ENCODE data around the gene RBPJ. TPM values are rescaled to one million over a fixed set of nuclear protein-coding genes. Genes with fewer than 3 reads are reported as not detected.

Gene RBPJ
- total and polyA plus RNA-seq, 12 donors: 10.1 to 59.1 (median 38.1) TPM

DNA sequence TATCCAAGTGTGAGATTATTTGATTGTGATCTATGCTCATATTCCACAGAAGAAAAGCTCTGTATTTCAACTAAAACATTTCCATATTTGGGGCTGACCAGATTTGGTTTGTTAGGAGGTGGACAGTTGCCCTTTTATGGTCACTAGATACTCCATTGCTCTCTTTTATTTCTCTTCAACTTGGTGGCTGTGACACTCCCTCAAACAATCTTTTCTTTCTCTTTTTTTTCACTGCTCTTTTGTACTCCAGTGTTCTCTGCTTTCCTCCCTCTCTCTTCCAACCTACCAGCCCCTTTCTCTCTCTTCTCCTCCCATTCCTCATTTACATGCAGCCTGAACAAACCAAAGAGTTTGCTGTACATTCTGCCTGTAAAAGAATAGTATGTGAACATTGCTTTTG, 48.8 kb downstream of the RBPJ start:
- no peak for TF ChIP-seq CTCF (IDR thresholded peaks at IDR 0.05)
- Histone ChIP-seq H3K27ac (no peak overlapping the region), H3K9me3 (no peaks in the 10 kb centered on the region), H3K36me3 (peaks cover 0 to 24% (median 0%) of the 10 kb centered on the region in 9 donors), H3K4me3 (no peak overlapping the region), H3K27me3 (no peaks in the 10 kb centered on the region), H3K4me1 (peaks cover 0 to 51% (median 17%) of the 10 kb centered on the region in 9 donors)
- intact Hi-C loops (cut with DNase I): no loop called here
- DNase-seq: no peak
- no peak for ATAC-seq

GRCh38 chr4:26372076-26372475, 51.3 kb downstream of the RBPJ start:
- Histone ChIP-seq H3K27me3 (no peaks in the 10 kb centered on the region), H3K36me3 (peaks cover 0 to 13% (median 0%) of the 10 kb centered on the region in 9 donors), H3K4me3 (no peak overlapping the region), H3K27ac (no peak overlapping the region), H3K4me1 (peaks cover 0 to 63% (median 20%) of the 10 kb centered on the region in 9 donors), H3K9me3 (no peaks in the 10 kb centered on the region)
- WGBS, 2 donors: 97% methylated on average over 3 of the region's 3 CpGs
- no peak for ATAC-seq
- TF ChIP-seq CTCF (IDR thresholded peaks at IDR 0.05): no peak
- intact Hi-C loops (cut with DNase I): no loop called here
- no peak for DNase-seq

- no peak overlapping the region for H3K4me3 ChIP-seq
- H3K36me3 ChIP-seq: peaks cover 0 to 9% (median 0%) of the 10 kb centered on the region in 9 donors
- ATAC-seq (peak in 4 of 8 donors; percentile 28 to 68 (median 44)), DNase-seq (peak in 1 of 2 donors; percentile 30)
- peaks cover 0 to 69% (median 26%) of the 10 kb centered on the region in 9 donors for H3K4me1 ChIP-seq
- no peaks in the 10 kb centered on the region for H3K27me3 ChIP-seq
- H3K27ac ChIP-seq: no peak overlapping the region
- WGBS, 2 donors: 38 to 43% methylated on average over 5 of the region's 5 CpGs
- intact Hi-C loops (cut with DNase I): no loop called here
- H3K9me3 ChIP-seq: no peaks in the 10 kb centered on the region
- no peak for TF ChIP-seq CTCF (IDR thresholded peaks at IDR 0.05)
Observed at GRCh38 chr4:26372525-26373172, 51.8 kb downstream of the RBPJ start.

DNA sequence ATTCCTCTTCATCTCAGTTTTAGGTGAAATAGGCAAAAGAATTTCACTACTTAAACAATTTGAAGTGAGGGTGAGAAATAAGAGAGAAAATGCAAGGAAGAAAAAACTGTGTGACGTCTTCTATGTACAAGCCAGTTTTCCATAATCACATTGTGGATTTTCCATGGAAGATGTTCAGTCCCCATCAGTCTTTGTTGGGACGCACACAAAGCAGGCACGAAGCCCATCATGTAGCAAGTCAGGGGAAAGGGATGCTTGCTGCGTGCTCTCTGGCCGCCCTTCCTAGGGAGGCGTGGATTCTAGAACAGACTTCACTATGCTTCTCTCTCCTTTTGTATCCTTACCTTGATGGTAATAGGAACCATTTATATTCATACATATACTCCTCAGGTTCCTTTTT, 54.7 kb downstream of the RBPJ start:
- no peak for TF ChIP-seq CTCF (IDR thresholded peaks at IDR 0.05)
- DNase-seq (no peak), ATAC-seq (peak in 1 of 8 donors; percentile 41)
- peaks cover 0 to 7% (median 0%) of the 10 kb centered on the region in 9 donors for H3K36me3 ChIP-seq
- H3K4me3 ChIP-seq: no peak overlapping the region
- H3K27me3 ChIP-seq: no peaks in the 10 kb centered on the region
- H3K9me3 ChIP-seq: no peaks in the 10 kb centered on the region
- intact Hi-C loops (cut with DNase I): no loop called here
- H3K4me1 ChIP-seq: peaks cover 0 to 64% (median 28%) of the 10 kb centered on the region in 9 donors
- no peak overlapping the region for H3K27ac ChIP-seq
- 83 to 90% methylated on average over 6 of the region's 6 CpGs for WGBS, 2 donors
